Left colon (tissue), 2 donors: ENCODE results near the gene RAI14. TPM values are rescaled to one million over a fixed set of nuclear protein-coding genes. Genes with fewer than 3 reads are reported as not detected.

Source experiments
- ATAC-seq: fragments of 200-7000 bp; cut with Tn5 transposase; one replicate; pipeline ENCODE4 v1.9.1; 2020; ENCODE audit warnings: mild to moderate bottlenecking, moderate library complexity
- DNase-seq, 2 donors: peaks; one replicate each; pipeline ENCODE4 v3.0.0-alpha.2; 2020
- intact Hi-C, 2 donors: fragments of 100-400 bp; cut with DNase I in 1 of 2; cut with micrococcal nuclease in 1 of 2; formaldehyde crosslinking; loops; one replicate each; pipeline versions ENCODE4 v1.11.2 to v1.14.0; 2022; cut with DNase I, micrococcal nuclease
- long read RNA-seq: library from polyadenylated mRNA; unstranded; transcript quantifications from one replicate; pipeline ENCODE4 v2.0.0, GENCODE V29; 2021
- total RNA-seq, 2 donors: library from RNA; stranded (reverse); fragmentation: NEBNext Ultra II Directional; extraction: Animal tissue kit (Norgen Biotek cat#: 25700); gene quantifications; one replicate each; pipeline ENCODE4 v1.2.1, GENCODE V29; 2021
- donor health status: DM: no; HTN: no; CAD: no.
- donor health status: DM: yes; HTN: yes; CAD: no.

The RAI14 gene
- 10 to 100 TPM; 11.3 to 32.2 TPM for total RNA-seq
- long read RNA-seq, full-length matches to known transcripts, result 3 of 8 reads
- long read RNA-seq, partial matches to known transcripts, result 2 of 8 reads
- long read RNA-seq, other reads (novel, unspliced or antisense), result 3 of 8 reads

GRCh38 chr5:34656001-34656699 lies at the start of gene RAI14:
RAI14 (plus strand) TSS chr5:34656328; CDS start chr5:34686920, 30,592 bp downstream.
- DNase-seq (peak; percentile 74 to 78), ATAC-seq (peak; percentile 84)
- intact Hi-C loops, result loop anchor here in 1 of 2 donors (5.0 to 10.0 kb wide), 2 partner anchors 131 to 181 kb away; partner anchors contain the start of gene TTC23L

- DNase-seq (no peak), ATAC-seq (peak; percentile 63)
- intact Hi-C loops, result no loop called here
These were observed 47.8 kb upstream of the RAI14 start for GRCh38 chr5:34608368-34608767.

- intact Hi-C loops, result no loop called here
- DNase-seq (no peak), ATAC-seq (peak; percentile 95)
These were observed 47.1 kb upstream of the RAI14 start for GRCh38 chr5:34608859-34609648.

- no peak for ATAC-seq
- intact Hi-C loops, result no loop called here
- DNase-seq, result no peak
These were observed 46.1 kb upstream of the RAI14 start for GRCh38 chr5:34609951-34610441.

- no peak for ATAC-seq
- no peak for DNase-seq
- intact Hi-C loops, result no loop called here
These were observed 45.6 kb upstream of the RAI14 start for GRCh38 chr5:34610546-34610945.

GRCh38 chr5:34611464-34612415 lies 44.4 kb upstream of the RAI14 start:
- ATAC-seq (no peak), DNase-seq (no peak)
- intact Hi-C loops, result no loop called here

- no peak for DNase-seq
- ATAC-seq, result no peak
- intact Hi-C loops, result no loop called here
These were observed 39.5 kb upstream of the RAI14 start for GRCh38 chr5:34616651-34617050.

- DNase-seq (no peak), ATAC-seq (no peak)
- intact Hi-C loops, result no loop called here
These were observed 37.6 kb upstream of the RAI14 start for GRCh38 chr5:34618371-34619065.

- ATAC-seq (no peak), DNase-seq (no peak)
- intact Hi-C loops, result no loop called here
These were observed 35.9 kb upstream of the RAI14 start for GRCh38 chr5:34620185-34620584.

GRCh38 chr5:34621277-34622097 lies 34.6 kb upstream of the RAI14 start:
- intact Hi-C loops, result no loop called here
- no peak for ATAC-seq
- no peak for DNase-seq

GRCh38 chr5:34622098-34622400 lies 34.1 kb upstream of the RAI14 start:
- no peak for DNase-seq
- no peak for ATAC-seq
- intact Hi-C loops, result no loop called here

GRCh38 chr5:34624691-34625090 lies 31.4 kb upstream of the RAI14 start:
- no peak for DNase-seq
- ATAC-seq, result no peak
- intact Hi-C loops, result no loop called here

- ATAC-seq (no peak), DNase-seq (no peak)
- intact Hi-C loops, result no loop called here
These were observed 30.9 kb upstream of the RAI14 start for GRCh38 chr5:34625246-34625645.

GRCh38 chr5:34626036-34626435 lies 30.1 kb upstream of the RAI14 start:
- no peak for DNase-seq
- ATAC-seq, result no peak
- intact Hi-C loops, result no loop called here

- DNase-seq (no peak), ATAC-seq (no peak)
- intact Hi-C loops, result no loop called here
These were observed 29.4 kb upstream of the RAI14 start for GRCh38 chr5:34626751-34627150.

- ATAC-seq, result no peak
- DNase-seq, result no peak
- intact Hi-C loops, result no loop called here
These were observed 28.3 kb upstream of the RAI14 start for GRCh38 chr5:34627794-34628193.

- intact Hi-C loops, result no loop called here
- ATAC-seq, result no peak
- DNase-seq, result no peak
These were observed 27.8 kb upstream of the RAI14 start for GRCh38 chr5:34628373-34628772.

- DNase-seq (no peak), ATAC-seq (no peak)
- intact Hi-C loops, result no loop called here
These were observed 25.5 kb upstream of the RAI14 start for GRCh38 chr5:34630596-34630995.
